Measurements from ENCODE around the gene ARFGAP3.

Gene ARFGAP3

GRCh38 chr22:42831712-42832111, 25.4 kb downstream of the ARFGAP3 start:
- no peak for DNase-seq (ENCODE audit: low read depth)
- TF ChIP-seq CTCF (conservative IDR thresholded peaks at IDR 0.05; ENCODE audit: low read depth, low read length) = no peak
- H3K4me3 ChIP-seq (ENCODE audit: low read depth, low read length) = no peak overlapping the region

GRCh38 chr22:42830161-42830560, 26.9 kb downstream of the ARFGAP3 start:
- TF ChIP-seq CTCF (conservative IDR thresholded peaks at IDR 0.05; ENCODE audit: low read depth, low read length) = no peak
- no peak overlapping the region for H3K4me3 ChIP-seq (ENCODE audit: low read depth, low read length)

GRCh38 chr22:42829302-42829701, 27.8 kb downstream of the ARFGAP3 start:
- no peak for DNase-seq (ENCODE audit: low read depth)
- H3K4me3 ChIP-seq (ENCODE audit: low read depth, low read length) = no peak overlapping the region
- no peak for TF ChIP-seq CTCF (conservative IDR thresholded peaks at IDR 0.05; ENCODE audit: low read depth, low read length)

More at GRCh38 chr22:42830161-42830560, 26.9 kb downstream of the ARFGAP3 start:
- DNase-seq (ENCODE audit: low read depth) = no peak

GRCh38 chr22:42825796-42826195, 31.3 kb downstream of the ARFGAP3 start:
- no peak for TF ChIP-seq CTCF (conservative IDR thresholded peaks at IDR 0.05; ENCODE audit: low read depth, low read length)
- DNase-seq (ENCODE audit: low read depth) = no peak

GRCh38 chr22:42821386-42821785, 35.7 kb downstream of the ARFGAP3 start:
- no peak for DNase-seq (ENCODE audit: low read depth)
- H3K4me3 ChIP-seq (ENCODE audit: low read depth, low read length) = no peak overlapping the region
- TF ChIP-seq CTCF (conservative IDR thresholded peaks at IDR 0.05; ENCODE audit: low read depth, low read length) = no peak

More at GRCh38 chr22:42825796-42826195, 31.3 kb downstream of the ARFGAP3 start:
- H3K4me3 ChIP-seq (ENCODE audit: low read depth, low read length) = no peak overlapping the region

- peak; percentile 57 for TF ChIP-seq CTCF (conservative IDR thresholded peaks at IDR 0.05; ENCODE audit: low read depth, low read length)
- DNase-seq (ENCODE audit: low read depth) = peak; percentile 84
- no peak overlapping the region for H3K4me3 ChIP-seq (ENCODE audit: low read depth, low read length)
These were observed 36.9 kb downstream of the ARFGAP3 start for GRCh38 chr22:42820045-42820763.

Data from choroid plexus epithelial cell (primary cell).